HG02610 (cell line): Measurements from ENCODE around the gene CACNA1I.
"Not testable (repeated sequence)": the region's sequence is repeated elsewhere in the genome, so short reads cannot be mapped to it uniquely, and the experiment has no call there.

Source experiments
- ATAC-seq: cut with Tn5 transposase; IDR thresholded peaks from one replicate; pipeline ENCODE4 v1.9.1; 2021; ENCODE audit warnings: mild to moderate bottlenecking, moderate library complexity; ENCODE audit not compliant: unreplicated experiment

Gene CACNA1I

GRCh38 chr22:39731881-39732555 is 161.5 kb downstream of the CACNA1I start:
- no peak for ATAC-seq

- no peak for ATAC-seq
Observed at GRCh38 chr22:39732625-39733024, 162.1 kb downstream of the CACNA1I start.

- no peak for ATAC-seq
Observed at GRCh38 chr22:39733191-39733590, 162.6 kb downstream of the CACNA1I start.

- not testable (repeated sequence) for ATAC-seq
Observed at GRCh38 chr22:39734046-39734445, 163.5 kb downstream of the CACNA1I start.

GRCh38 chr22:39734866-39735265 is 164.3 kb downstream of the CACNA1I start:
- ATAC-seq: no peak

- ATAC-seq: no peak
Observed at GRCh38 chr22:39735776-39736175, 165.2 kb downstream of the CACNA1I start.

- no peak for ATAC-seq
Observed at GRCh38 chr22:39738746-39739145, 168.2 kb downstream of the CACNA1I start.
